Natural killer cell (primary cell): Measurements from ENCODE around the gene SORD. TPM values are rescaled to one million over a fixed set of nuclear protein-coding genes. Genes with fewer than 3 reads are reported as not detected.

Experiments used
- ATAC-seq, 3 donors: fragments of 150-1000 bp in 2 of 3; fragments of 200-7000 bp in 1 of 3; cut with Tn5 transposase; 1 replicate in 1 of 3; 2 replicates in 2 of 3; pipeline ENCODE4 v1.10.0; 2021; ENCODE audit warnings: mild to moderate bottlenecking in 2 of 3, moderate library complexity in 2 of 3
- DNase-seq, 2 donors: peaks; one replicate each; pipeline versions ENCODE4 v3.0.0 to v3.0.0-alpha.2; 2013 to 2021; ENCODE audit warnings: mixed read lengths in 1 of 2
- H3K27ac ChIP-seq: one replicate; pipeline ENCODE4 v1.5.1; 2013; ENCODE audit warnings: mild to moderate bottlenecking, low read length
- H3K27me3 ChIP-seq: one replicate; pipeline ENCODE4 v1.6.1; 2013; ENCODE audit warnings: low read length; ENCODE audit not compliant: control insufficient read depth, insufficient read depth
- H3K36me3 ChIP-seq: one replicate; pipeline ENCODE4 v1.6.1; 2013; ENCODE audit warnings: low read length; ENCODE audit not compliant: control insufficient read depth, insufficient read depth
- H3K4me1 ChIP-seq: one replicate; pipeline ENCODE4 v1.6.1; 2013; ENCODE audit warnings: low read length; ENCODE audit not compliant: control insufficient read depth, insufficient read depth
- H3K4me3 ChIP-seq: one replicate; pipeline ENCODE4 v1.5.1; 2013; ENCODE audit warnings: low read length
- H3K9me3 ChIP-seq: one replicate; pipeline ENCODE4 v1.6.1; 2013; ENCODE audit warnings: low read length; ENCODE audit not compliant: control insufficient read depth, insufficient read depth
- H3K27ac Mint-ChIP-seq, 2 donors: one replicate each; pipeline ENCODE4 v1.8.0; 2022; ENCODE audit warnings: mild to moderate bottlenecking in 2 of 2, mixed read lengths in 2 of 2, moderate library complexity in 1 of 2
- H3K27me3 Mint-ChIP-seq, 2 donors: one replicate each; pipeline ENCODE4 v1.8.0; 2022; ENCODE audit warnings: low read depth in 2 of 2, mixed read lengths in 2 of 2
- H3K36me3 Mint-ChIP-seq: one replicate; pipeline ENCODE4 v1.8.0; 2022; ENCODE audit warnings: mixed read lengths
- H3K4me1 Mint-ChIP-seq, 2 donors: one replicate each; pipeline ENCODE4 v1.8.0; 2022; ENCODE audit warnings: mixed read lengths in 2 of 2
- H3K4me3 Mint-ChIP-seq: one replicate; pipeline ENCODE4 v1.8.0; 2022; ENCODE audit warnings: mild to moderate bottlenecking, moderate library complexity, mixed read lengths
- H3K9me3 Mint-ChIP-seq, 2 donors: one replicate each; pipeline ENCODE4 v1.8.0; 2022; ENCODE audit warnings: mixed read lengths in 2 of 2
- WGBS: methylation state at CpG from one replicate; pipeline ENCODE4 v1.1.7; 2013; ENCODE audit warnings: missing lambda C conversion rate; ENCODE audit not compliant: insufficient coverage; 5-methylcytosine and 5-hydroxymethylcytosine counted together
- intact Hi-C: fragments of 100-400 bp; cut with micrococcal nuclease; formaldehyde crosslinking; loops from one replicate; pipeline ENCODE4 v1.14.2; 2022
- total RNA-seq, 4 donors: library from RNA; stranded (reverse); fragments of 120-200 nt in 1 of 4; gene quantifications; one replicate each; pipeline versions ENCODE4 v1.2.3 to v1.2.4, GENCODE V29; 2013 to 2022
- TF ChIP-seq, protein P1 (sequence below): fragments of 200-600 bp; IDR thresholded peaks from one replicate; pipeline ENCODE4 v1.8.0; 2022; ENCODE audit warnings: antibody characterized with exemption

SORD gene
- total RNA-seq, 3 donors from 2014 or later (not counting 1 experiment from before 2014, with no cell fraction given) = 2.6 to 5.7 (median 2.8) TPM

GRCh38 chr15:45126535-45127158 is 103.7 kb downstream of the SORD start:
- Mint-ChIP-seq H3K27ac (no peak overlapping the region), H3K4me1 (no peaks in the 10 kb centered on the region), H3K9me3 (no peaks in the 10 kb centered on the region), H3K27me3 (peaks cover 43 to 62% of the 10 kb centered on the region in 2 donors), H3K36me3 (no peaks in the 10 kb centered on the region), H3K4me3 (no peak overlapping the region)
- Histone ChIP-seq H3K36me3 (no peaks in the 10 kb centered on the region), H3K27me3 (peaks cover 30% of the 10 kb centered on the region), H3K27ac (no peak overlapping the region), H3K9me3 (no peaks in the 10 kb centered on the region), H3K4me3 (no peak overlapping the region), H3K4me1 (peaks cover 12% of the 10 kb centered on the region)
- DNase-seq = peak in 1 of 2 donors; percentile 72
- TF ChIP-seq, protein P1, sequence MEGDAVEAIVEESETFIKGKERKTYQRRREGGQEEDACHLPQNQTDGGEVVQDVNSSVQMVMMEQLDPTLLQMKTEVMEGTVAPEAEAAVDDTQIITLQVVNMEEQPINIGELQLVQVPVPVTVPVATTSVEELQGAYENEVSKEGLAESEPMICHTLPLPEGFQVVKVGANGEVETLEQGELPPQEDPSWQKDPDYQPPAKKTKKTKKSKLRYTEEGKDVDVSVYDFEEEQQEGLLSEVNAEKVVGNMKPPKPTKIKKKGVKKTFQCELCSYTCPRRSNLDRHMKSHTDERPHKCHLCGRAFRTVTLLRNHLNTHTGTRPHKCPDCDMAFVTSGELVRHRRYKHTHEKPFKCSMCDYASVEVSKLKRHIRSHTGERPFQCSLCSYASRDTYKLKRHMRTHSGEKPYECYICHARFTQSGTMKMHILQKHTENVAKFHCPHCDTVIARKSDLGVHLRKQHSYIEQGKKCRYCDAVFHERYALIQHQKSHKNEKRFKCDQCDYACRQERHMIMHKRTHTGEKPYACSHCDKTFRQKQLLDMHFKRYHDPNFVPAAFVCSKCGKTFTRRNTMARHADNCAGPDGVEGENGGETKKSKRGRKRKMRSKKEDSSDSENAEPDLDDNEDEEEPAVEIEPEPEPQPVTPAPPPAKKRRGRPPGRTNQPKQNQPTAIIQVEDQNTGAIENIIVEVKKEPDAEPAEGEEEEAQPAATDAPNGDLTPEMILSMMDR = peak; percentile 65
- intact Hi-C loops = loop anchor here (1.0 kb wide), 1 partner anchor 273 kb away; no protein-coding TSS in a partner anchor
- peak in 2 of 3 donors; percentile 58 to 70 for ATAC-seq
- WGBS = no CpG with 5 or more reads among the region's 2 CpGs

Other genes with a start within 250 kb of the SORD start
- gene TERB2, start 66.5 kb upstream of the SORD start, total RNA-seq = under 1 TPM in 1 of 3 donors, not detected in 2; 0.48 TPM
- gene DUOX2, start 91.0 kb downstream of the SORD start, total RNA-seq = 1 to 10 TPM in 1 of 3 donors, not detected in 2; 2.5 TPM
- gene DUOXA2, start 91.1 kb downstream of the SORD start, total RNA-seq = not detected
- under 1 TPM in 2 of 3 donors, not detected in 1; 0.39 to 0.40 TPM for gene DUOXA1, start 106.7 kb downstream of the SORD start, total RNA-seq
- gene DUOX1, start 106.8 kb downstream of the SORD start, total RNA-seq = under 1 TPM in 1 of 3 donors, not detected in 2; 0.20 TPM
- gene SHF, start 164.8 kb downstream of the SORD start, total RNA-seq = 1 to 10 TPM in 2 of 3 donors, under 1 TPM in 1; 0.94 to 2.4 (median 1.7) TPM
- gene SLC28A2, start 229.0 kb downstream of the SORD start, total RNA-seq = not detected